ENCODE measurements around the gene BICRA. TPM values are rescaled to one million over a fixed set of nuclear protein-coding genes. Genes with fewer than 3 reads are reported as not detected.

Gene BICRA
- total and polyA plus RNA-seq, 9 of the 15 experiments (the other 6 are each of a cell fraction or from before 2014, with no cell fraction given), result 0.01 to 8.8 (median 1.2) TPM

- peak in 1 of 2 experiments; percentile 38 for TF ChIP-seq AFF1 (IDR thresholded peaks at IDR 0.05; ENCODE audit: low read depth in 1 of 2, partially characterized antibody in 2 of 2)
- TF ChIP-seq MYBL2 (IDR thresholded peaks at IDR 0.05; ENCODE audit: low read depth), result peak; percentile 35; the same call in 1 of the 2 replicates
- no peak for TF ChIP-seq MYBL2 (CRISPR knock-in tag; IDR thresholded peaks at IDR 0.05; ENCODE audit: borderline replicate concordance)
- TF ChIP-seq ARNT (IDR thresholded peaks at IDR 0.05), result 0 out of 4 replicates have a peak, but pooled peaks of 1 of the 2 experiments have one; percentile 31
- TF ChIP-seq BCOR (IDR thresholded peaks at IDR 0.05), result no peak
- TF ChIP-seq SNAPC5 (CRISPR knock-in tag; IDR thresholded peaks at IDR 0.05), result no peak
- peak; percentile 54; the same call in 1 of the 2 replicates for TF ChIP-seq PYGO2 (tag; IDR thresholded peaks at IDR 0.05)
- TF ChIP-seq NR2F6 (CRISPR knock-in tag; IDR thresholded peaks at IDR 0.05), result no peak
- TF ChIP-seq FOXP1 (CRISPR knock-in tag; IDR thresholded peaks at IDR 0.05), result no peak
- no peak for TF ChIP-seq NFE2L1 (tag; IDR thresholded peaks at IDR 0.05; ENCODE audit: borderline replicate concordance, low read depth)
- TF ChIP-seq FOXA3 (CRISPR knock-in tag; conservative IDR thresholded peaks at IDR 0.05 in 1 of 2, IDR thresholded peaks at IDR 0.05 in 1 of 2), result no peak
- peak in 1 of 2 experiments; percentile 93; a peak in 2 of 4 replicates for TF ChIP-seq HDAC1 (IDR thresholded peaks at IDR 0.05)
- no peak for TF ChIP-seq HMGXB4 (CRISPR knock-in tag; IDR thresholded peaks at IDR 0.05)
- no peak for TF ChIP-seq SPI1 (IDR thresholded peaks at IDR 0.05; ENCODE audit: borderline replicate concordance, low read depth, low read length)
- TF ChIP-seq BRF1 (IDR thresholded peaks at IDR 0.05; ENCODE audit: borderline replicate concordance, extremely low read depth, insufficient read length), result no peak
- 0 out of 2 replicates have a peak, but pooled peaks have one; percentile 45 for TF ChIP-seq ATF6 (CRISPR knock-in tag; IDR thresholded peaks at IDR 0.05)
- no peak for TF ChIP-seq RBM25 (IDR thresholded peaks at IDR 0.05; ENCODE audit: low read depth, low read length, severe bottlenecking)
- peak; percentile 82 for TF ChIP-seq SMAD1 (IDR thresholded peaks at IDR 0.05; ENCODE audit: low read depth, low read length, partially characterized antibody)
- no peak for TF ChIP-seq ZNF263 (CRISPR knock-in tag; IDR thresholded peaks at IDR 0.05; ENCODE audit: borderline replicate concordance)
These were observed 136.3 kb downstream of the BICRA start, which contains the start of gene NOP53 (continued) for GRCh38 chr19:47745010-47745901.

Data from K562 (cell line).